Activated CD8-positive, alpha-beta memory T cell treated with anti-CD3 and anti-CD28 coated beads for 24 hours (primary cell): ENCODE results near the gene SLC7A6.

Experiments used
- DNase-seq: peaks from one replicate; pipeline ENCODE4 v3.0.0-alpha.2; 2020

SLC7A6 gene

DNA sequence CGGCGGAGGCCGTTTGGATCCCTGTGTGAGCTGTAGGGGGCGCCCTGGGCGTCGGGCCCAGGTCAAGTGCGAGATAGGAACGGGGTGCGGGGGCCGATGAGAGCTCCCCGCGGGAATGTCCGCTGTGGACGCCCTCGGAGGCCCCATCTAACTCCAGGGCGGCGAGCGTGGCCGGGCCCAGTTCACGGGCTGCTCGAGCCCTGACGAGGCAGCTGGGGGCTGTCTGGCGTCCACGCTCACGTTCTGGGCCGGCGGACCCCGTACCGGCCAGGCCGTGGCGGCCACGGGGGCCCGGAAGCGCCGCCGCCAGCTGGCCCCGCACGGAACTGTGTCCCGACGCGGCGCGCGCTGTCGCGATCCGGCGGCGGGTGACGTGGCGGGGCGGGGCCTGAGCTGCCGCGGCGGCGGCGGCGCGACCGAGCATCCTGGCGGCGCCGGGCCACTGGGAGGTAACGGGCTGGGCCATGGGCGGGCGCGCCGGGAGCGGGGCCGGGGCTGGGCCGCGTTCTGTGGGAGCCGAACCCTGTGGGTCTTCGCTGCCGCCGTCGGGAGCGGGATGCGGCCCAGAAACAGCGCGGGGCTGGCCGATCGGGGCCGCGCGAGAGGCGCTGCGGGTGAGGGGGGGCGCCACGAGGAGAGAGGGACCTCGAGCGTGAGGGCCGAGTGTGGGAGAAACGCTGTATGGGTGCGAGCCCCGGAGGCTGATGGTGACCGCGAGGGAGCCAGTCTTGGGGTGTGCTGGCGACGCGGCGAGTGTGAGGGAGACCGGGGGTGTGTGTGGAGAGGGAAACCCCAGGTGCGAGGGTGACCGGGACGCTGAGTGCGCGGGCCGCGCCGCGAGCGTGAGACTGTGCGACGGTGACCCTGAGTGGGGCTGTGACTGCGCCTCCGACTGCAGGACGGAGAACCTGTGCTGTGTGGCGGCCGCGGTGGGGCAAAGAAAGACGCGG, at the start of gene SLC7A6:
Gene SLC7A6, plus strand, starts transcription at position 399 of the 950 bp plus-strand sequence. CDS start 10,201 bp downstream, outside the sequence.
- peak; percentile 95 for DNase-seq

DNA sequence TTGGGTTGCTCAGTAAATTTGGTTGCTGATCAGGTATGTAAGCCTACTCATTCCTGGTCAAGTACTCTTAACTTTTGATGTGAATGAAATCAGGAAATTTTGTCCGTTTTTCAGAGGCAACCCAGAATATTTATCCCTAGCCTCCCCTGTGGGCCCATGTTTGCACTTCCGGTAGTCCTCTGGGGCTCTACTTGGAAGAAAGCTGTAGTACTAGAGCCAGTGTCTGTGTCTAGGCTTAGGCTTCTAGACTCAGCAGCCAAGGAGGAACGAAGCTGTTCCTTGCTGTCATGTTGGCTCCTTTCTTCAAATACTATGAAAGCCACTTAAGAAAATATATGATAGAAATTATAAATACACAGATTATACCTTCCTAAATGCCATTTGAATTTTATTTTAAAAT, 49.6 kb upstream of the SLC7A6 start:
- no peak for DNase-seq

DNA sequence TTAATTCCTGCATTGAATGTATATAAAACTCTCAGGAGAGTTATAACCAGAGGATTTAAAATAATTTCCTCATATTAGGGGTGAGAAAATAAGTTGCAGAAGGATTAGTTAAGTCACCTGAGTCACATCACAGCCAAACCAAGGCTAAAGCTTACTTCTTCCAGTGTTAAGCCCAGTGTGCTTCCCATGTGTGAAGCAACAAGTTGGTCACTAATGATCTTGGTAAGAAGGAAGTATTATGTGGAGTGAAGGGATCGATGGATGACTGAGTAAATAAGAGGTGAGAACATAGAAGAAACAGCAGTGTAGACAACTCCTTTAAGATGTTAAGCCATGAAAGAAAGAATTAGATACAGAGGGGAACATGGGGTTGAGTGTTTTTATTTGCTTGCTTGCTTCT, 49.0 kb upstream of the SLC7A6 start:
- DNase-seq: no peak

DNA sequence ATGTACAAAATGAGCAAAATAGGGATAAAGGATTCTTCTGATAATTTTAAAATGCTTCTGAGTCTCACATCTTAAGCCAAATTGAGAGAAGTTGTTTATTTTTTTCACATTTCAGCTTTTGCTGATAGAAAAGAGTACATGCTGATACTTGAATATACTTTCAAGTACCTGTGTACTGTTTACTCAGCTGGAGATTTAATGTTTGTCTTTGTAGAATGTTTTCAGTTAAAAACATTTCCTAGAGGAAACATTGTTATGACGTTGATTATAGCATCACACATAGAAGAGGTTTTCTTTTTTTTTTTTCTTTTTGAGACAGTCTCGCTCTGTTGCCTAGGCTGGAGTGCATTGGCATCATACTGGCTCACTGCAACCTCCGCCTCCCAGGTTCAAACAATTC, 48.1 kb upstream of the SLC7A6 start:
- no peak for DNase-seq

DNA sequence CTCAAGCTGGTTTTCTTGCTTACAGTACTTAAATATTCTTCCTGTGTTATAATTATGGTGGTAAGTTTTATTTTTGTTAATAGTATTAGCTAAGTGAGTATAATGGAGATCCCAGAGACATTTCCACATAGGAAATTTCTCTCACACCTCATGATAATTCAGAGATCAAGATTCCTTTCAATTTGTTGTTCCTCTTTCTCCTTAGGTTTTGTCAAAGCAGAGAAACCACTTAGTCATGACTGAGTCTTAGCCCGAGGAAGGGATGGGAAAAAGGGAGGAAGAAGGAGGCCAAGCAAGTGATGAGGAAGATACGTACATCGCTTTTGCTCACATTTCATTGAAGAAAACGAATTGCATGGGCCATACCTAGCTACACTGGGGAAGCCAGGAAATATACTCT, 46.8 kb upstream of the SLC7A6 start:
- no peak for DNase-seq

DNA sequence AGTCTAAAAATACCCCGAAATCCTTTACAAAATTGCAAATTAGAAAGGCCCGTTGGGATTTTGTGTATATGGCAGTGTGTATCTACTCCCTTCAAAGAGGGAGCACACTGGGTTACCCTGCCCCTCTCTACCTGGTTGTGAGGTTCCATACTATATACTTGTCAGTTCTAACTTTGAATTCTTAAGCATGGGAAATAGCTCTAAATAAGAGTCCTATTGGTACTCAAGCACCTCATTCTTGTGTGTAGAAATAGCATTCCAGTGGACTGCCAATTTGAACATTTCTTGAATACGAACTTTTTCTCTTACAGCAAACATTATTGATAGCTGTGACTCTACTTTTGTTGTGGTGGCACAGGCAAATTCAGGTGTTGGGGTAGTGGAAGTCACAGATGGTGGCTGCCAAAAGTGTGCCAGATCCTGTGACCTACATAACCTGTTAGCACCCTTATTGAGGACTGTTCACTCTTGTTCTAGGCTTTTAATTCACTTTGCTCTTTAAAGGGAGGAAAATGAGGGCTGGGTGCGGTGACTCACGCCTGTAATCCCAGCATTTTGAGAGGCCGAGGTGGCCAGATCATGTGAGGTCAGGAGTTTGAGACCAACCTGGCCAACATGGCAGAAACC, 44.5 kb upstream of the SLC7A6 start:
- DNase-seq: no peak

DNA sequence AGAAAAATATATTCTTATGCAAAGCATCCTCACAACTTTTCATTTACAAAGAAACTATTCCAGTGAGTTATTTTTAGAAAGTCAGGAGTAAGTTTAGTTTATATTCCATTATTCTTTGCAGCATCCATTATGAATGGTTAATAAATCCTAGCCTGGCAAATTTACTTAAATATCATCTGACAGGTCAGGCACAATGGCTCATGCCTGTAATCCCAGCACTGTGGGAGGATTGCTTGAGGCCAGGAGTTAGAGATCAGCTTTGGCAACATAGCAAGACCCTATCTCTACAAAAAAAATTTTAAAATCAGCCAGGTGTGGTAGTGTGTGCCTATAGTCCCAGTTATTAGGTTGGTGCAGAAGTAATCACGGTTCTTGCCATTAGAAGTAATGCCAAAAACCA, 41.3 kb upstream of the SLC7A6 start:
- DNase-seq: no peak

DNA sequence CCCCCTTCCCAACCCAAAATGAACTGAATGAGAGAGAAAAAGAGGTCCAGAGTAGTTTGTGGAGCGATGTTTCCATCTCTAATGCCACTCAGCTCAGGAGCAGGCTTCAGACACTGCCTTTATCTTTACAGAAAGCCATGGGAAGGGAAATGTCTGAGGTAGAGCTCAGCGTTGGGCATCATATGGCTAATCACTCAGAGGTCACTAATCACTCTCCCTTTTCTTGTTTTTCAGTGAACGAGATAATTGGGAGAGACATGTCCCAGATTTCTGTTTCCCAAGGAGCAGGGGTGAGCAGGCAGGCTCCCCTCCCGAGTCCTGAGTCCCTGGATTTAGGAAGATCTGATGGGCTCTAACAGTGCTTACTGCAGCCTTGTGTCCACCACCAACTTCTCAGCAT, 38.2 kb upstream of the SLC7A6 start:
- no peak for DNase-seq

DNA sequence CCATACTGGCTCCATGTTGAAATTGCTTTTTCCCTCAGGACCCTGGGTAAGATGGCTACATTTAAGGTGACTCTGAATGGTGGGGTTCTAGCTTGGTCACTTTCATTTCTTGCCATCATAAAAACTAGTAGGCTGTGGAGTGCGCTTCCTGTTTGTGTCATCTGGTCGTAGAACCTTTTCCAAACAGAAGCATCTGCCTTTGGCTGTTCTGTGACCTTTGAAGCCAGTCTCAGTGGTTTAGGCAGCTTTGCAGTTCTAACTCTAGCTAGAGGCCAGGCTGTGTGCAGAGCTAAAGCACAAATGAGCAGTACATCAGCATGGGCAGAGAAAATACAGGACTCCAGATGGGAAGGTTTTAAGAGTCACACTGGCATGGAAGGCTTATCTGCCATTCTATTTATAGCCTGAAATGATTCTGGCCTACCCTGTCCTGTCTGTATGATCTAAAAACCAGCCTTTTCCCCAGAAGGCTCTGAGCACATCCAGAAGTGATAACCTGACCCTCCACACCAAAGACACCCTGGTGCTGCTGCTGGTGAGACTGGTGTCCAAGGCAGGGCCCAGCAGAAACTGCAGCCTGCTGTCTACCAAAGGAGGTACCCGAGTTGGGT, 37.0 kb upstream of the SLC7A6 start:
- DNase-seq: no peak

DNA sequence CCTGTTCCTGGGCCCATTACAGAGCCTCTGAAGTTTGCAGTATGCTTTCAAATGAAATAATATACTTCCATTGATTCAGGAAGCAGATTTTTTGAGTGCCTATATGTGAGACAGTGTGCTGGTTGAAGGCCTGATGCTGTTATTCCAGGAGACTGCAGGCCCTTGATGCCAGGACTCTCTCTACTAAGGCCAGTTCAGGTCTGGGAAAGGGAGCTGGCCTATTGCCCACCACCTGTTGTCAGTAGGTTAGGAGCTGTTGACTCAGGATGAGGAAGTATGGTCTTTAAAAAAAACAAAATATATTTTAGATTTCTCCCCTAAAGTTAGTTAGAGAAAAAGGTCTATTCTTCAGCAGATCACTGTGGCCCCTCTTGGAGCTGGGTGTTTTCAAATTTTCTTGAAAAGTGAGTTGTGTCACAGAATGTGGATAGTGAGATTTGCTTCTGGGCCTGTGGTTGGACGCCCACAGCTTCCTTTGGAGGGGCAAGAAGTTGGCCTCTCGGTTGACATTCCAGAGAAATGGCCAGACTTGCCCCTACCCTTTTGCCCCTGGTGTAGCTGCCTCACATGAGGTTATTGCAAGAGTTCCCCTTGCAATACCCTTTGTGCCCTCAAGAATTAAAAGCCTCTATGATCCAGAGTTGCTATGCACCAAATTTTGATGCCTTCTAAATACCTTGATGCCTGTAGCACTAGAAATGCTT, 36.3 kb upstream of the SLC7A6 start:
- no peak for DNase-seq

DNA sequence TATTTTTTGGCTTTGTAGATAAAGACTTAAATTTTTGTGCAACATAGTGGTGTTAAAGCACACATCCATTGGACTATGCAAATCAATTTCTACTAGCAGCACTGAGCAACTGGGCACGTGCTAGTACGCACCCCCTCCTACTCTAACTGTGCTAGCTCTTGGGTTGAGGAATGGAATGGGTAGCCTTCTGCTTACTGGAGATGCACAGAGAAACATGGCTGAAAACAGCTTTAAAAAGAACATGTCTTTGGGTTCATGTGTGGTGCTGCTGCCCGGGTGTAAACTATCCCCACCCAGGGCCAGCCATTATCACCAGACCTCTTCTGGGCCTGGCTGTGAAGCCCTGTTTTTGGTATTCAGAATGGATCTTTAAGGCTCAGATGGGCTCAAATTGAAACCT, 35.7 kb upstream of the SLC7A6 start:
- DNase-seq: no peak

DNA sequence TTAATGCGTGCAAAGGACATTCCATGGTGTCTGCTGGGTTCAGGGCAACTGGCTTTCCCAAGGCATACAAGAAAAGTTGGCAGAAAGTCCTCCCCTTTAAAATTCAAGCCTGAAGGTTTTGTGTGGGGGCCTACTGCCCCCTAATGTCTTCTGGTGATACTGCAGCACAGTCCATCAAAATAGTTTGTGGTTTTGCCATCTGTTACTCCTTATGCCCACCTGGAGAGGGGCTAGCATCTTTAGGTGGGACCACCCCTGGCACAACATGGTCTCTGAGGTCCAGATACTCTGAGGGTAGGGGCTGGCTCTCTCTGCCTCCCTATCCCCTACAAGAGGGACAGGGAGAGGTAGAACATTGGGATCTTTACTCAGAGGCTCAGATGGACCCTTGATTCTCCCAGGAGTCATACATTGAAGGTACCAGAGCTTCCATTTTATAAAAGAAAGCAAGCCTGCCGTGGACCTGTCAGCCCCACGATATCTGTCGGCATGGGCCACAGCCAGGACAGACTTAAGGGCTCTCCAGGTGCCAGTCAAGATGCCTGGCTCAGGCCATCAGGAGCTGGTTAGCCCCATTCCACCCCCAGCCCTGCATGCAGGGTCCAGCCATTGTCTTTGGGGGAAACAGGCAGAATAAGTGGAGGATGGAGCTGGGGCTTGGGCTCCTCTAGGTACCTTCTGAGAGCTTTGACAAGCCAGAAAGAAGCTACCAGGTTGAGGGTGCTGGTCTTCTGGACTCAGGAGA, 34.7 kb upstream of the SLC7A6 start:
- DNase-seq: peak; percentile 81

DNA sequence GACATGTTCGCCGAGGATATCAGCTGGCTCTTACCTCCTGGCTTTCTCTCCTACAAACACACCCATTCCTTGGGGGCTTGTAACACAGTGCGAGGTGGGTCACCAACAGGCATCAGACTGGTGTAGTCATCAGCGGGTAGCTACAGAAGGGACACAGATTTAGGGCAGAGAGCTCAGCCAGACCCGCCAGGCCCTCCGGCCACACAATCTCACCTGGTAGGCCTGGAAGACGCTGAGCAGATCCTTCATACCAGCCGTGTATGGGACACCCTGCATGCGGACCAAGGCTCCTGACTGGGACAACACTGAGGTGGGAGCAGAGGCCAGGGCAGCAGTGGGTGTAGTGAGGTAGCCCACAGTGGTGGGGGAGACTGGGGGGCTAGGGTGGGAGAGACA, 34.2 kb upstream of the SLC7A6 start:
- DNase-seq: no peak

DNA sequence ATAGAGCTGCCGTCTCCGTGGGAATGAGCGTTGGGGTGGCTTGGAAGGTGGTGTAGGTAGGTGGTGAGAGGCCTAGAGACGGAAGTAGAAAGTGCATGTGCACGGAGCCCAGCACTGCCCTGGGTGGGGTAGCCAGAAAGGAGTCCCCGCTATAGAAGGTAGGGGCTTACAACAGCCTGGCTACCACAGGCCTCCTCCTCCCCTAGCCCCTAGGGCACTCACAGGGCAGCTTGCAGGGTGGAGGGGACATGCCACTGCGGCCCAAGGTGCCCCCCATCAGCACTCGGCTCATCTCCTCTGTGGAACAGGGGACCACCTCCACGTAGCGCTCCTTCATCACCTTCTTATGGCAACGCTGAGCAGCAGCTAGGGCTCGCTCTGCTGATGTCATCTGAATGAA, 33.4 kb upstream of the SLC7A6 start:
- no peak for DNase-seq

DNA sequence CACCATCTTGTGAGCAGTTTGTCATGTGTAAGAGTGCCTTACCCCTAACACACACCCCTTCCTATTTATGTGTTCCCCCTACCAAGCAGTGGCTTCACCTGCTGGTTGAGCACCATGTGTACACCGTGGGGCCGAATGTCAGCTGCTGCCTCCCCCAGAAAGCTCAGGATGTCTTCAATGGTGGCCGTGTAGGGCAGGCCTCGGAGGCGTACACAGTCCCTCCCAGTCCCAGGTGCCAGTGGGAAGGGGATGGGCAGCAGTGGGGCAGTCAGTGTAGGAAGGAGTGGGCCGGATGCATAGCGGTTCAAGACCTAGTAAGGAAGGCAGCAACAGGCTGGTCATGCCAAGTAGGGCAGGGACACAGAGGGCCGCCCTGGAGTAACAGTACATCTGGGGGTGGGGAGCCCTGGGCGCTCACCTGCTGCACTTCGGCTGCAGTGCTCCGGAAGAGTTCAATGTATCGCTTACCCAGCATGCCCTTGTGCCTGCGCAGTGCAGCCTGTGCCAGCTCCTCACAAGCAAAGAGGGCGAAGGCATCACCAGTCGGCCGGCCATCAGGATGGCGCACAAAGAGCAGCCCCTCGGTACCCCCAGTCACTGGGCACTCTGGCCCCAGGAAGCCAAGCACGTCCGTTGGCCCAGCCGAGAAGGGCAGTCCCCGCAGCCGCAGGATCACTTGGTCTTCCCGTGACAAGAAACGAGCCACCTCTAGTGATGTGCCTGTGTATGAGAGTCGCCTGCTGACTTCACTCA, 32.8 kb upstream of the SLC7A6 start:
- DNase-seq: no peak

DNA sequence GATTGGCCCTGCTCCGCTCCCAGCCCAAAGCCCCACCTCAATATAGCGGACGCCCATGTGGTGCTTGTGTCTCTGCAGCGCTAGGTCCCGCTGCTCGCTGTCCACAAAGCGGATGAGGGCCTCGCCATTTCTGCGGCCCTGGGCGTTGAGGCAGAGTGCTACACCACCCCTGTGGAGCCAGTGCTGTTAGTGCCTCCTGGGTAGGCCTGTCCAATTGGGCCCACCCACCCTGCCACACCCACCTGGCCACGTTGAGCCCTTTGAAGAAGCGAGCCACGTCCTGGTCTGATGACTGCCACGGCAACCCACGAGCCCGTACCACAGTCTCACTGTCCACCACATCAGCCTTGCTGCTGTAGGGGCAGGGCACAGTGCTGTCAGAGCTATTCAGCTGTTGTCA, 32.0 kb upstream of the SLC7A6 start:
- DNase-seq: no peak

DNA sequence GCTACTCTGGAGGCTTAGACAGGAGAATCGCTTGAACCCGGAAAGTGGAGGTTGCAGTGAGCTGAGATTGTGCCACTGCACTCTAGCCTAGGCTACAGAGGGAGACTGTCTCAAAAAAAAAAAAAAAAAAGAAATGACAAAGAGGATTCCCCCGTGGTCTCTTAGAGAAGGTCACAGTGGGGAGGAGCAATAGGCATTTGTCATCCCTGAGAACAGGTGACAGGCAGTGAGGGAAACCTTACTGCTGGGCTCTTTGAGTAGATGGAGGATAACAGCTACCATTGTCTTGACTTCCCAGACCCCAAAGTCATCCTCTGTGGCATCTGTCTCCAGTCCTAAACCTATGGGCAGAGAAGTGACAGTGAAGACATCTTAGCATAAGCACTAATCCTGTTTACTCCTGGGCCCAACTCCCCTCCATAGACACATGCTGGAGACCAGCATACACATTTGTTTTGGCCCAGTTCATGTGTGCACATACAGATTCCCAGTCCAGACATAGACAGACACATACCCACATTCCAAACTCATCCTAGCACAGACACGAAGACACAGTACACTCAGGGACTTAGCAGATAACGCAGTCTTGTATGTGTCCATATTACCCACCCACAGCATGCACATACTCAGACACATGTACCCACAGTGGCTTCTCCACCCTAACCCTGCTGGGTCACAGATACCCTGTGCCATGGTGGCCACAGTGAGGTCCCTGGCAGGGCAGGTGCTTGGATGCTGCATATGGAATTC, 31.1 kb upstream of the SLC7A6 start:
- DNase-seq: no peak

DNA sequence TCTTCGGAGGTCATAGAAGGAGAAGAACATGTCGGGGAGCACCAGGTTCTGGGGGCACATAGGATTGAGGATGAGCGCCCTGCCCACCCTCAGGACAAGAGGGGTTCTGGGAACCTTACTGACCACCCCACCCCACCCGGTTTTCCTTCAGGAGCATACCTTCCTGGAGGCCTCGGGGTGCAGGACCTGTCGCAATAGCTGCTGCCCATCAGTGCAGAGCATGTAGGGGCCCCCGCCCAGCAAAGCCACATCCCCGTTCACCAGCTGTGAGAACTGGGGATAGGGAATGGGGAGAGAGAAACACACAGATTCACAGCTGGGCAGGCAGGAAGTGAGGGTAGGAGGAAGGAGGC, 30.5 kb upstream of the SLC7A6 start:
- no peak for DNase-seq

DNA sequence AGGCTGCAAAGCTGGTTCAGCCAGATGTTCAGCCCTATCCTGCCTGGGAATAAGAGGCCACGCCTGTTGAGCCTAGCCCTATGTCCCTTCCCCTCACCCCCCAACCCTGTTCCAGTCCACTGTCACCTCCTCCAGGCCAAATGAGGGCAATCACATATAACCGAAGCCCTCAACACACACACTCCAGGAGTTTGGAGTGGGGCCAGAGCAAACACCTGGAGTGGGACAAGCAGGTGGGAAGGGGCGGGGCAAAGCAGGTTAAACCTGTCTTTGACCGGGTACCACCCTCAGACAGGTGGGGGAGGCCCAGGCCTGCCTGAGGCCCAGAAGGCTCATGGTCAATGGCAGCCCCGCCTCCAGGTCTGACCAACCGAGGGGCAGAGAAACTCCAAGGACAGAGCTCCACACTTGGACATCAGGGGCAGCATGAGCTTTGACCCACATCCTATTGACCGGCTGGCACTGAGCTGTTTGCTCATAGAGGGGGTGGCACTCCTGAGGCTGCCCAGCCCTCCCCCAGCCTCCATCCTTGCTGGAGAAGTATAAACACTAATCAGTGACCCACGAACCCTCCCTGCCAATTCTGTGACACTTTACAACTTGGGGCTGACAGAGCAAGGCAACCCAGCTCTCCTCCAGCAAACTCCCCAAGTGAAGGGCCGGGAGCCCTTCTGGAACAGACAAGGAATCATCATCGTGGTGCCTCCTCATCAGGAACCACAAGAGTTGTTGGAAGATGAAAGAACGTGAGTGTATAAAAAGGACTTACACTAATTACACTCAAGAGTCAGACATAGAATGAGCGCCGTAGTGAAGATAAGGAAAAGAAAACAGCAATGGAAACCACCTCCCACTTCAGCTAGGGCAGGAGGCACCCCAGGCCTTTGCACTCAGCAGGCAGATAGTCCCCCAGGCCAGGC, 29.9 kb upstream of the SLC7A6 start:
- no peak for DNase-seq
